Endothelial cell of umbilical vein (primary cell): ENCODE results near the gene PCDH15.

Source experiments
- EZH2 ChIP-seq: IDR thresholded peaks from 2 replicates; pipeline ENCODE4 v1.6.1; 2012; ENCODE audit warnings: borderline replicate concordance, low read depth, mild to moderate bottlenecking, moderate library complexity, low read length, inconsistent platforms; ENCODE audit not compliant: severe bottlenecking
- JUN ChIP-seq: IDR thresholded peaks from 2 replicates; pipeline ENCODE4 v1.6.1; 2011; ENCODE audit warnings: borderline replicate concordance, low read depth; ENCODE audit not compliant: insufficient read length, insufficient read depth
- MYC ChIP-seq: IDR thresholded peaks from one replicate; pipeline ENCODE4 v1.6.1; 2011; ENCODE audit warnings: mild to moderate bottlenecking, low read depth, low read length
- TF ChIP-seq, protein P1 (sequence below), 2 donors: IDR thresholded peaks; 1 replicate in 1 of 2; 2 replicates in 1 of 2; pipeline ENCODE4 v1.5.1; 2011; ENCODE audit warnings: low read length in 2 of 2, mild to moderate bottlenecking in 2 of 2, moderate library complexity in 2 of 2, control low read depth in 1 of 2, inconsistent platforms in 1 of 2, low read depth in 1 of 2; ENCODE audit not compliant: insufficient read depth in 1 of 2; ENCODE audit errors: extremely low read depth in 1 of 2

DNA sequence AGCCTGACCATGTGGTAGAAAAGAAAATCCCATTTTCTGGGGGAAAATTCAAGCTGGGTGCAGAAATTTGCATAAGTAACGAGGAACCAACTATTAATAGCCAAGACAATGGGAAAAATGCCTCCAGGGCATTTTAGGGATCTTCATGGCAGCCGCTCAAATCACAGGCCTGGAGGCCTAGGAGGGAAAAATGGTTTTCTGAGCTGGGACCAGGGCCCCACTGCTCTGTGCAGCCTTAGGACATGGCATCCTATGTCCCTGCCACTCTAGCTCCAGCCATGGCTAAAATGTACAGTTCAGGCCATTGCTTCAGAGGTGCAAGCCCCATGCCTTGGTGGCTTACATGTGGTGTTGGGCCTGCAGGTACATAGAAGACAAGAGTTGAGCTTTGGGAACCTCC lies 459.0 kb downstream of the PCDH15 start:
- TF ChIP-seq, protein P1, sequence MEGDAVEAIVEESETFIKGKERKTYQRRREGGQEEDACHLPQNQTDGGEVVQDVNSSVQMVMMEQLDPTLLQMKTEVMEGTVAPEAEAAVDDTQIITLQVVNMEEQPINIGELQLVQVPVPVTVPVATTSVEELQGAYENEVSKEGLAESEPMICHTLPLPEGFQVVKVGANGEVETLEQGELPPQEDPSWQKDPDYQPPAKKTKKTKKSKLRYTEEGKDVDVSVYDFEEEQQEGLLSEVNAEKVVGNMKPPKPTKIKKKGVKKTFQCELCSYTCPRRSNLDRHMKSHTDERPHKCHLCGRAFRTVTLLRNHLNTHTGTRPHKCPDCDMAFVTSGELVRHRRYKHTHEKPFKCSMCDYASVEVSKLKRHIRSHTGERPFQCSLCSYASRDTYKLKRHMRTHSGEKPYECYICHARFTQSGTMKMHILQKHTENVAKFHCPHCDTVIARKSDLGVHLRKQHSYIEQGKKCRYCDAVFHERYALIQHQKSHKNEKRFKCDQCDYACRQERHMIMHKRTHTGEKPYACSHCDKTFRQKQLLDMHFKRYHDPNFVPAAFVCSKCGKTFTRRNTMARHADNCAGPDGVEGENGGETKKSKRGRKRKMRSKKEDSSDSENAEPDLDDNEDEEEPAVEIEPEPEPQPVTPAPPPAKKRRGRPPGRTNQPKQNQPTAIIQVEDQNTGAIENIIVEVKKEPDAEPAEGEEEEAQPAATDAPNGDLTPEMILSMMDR (IDR thresholded peaks at IDR 0.05; ENCODE audit: extremely low read depth in 1 of 2, insufficient read depth in 1 of 2, low read depth in 1 of 2, low read length in 2 of 2): no peak
- TF ChIP-seq EZH2 (no peak), JUN (no peak), MYC (no peak)
